ENCODE data around the gene LCLAT1.
"Not testable (repeated sequence)": the region's sequence is repeated elsewhere in the genome, so short reads cannot be mapped to it uniquely, and the experiment has no call there.

Gene LCLAT1

GRCh38 chr2:30613001-30613400 lies 166.0 kb downstream of the LCLAT1 start:
- Histone ChIP-seq H3K36me3 (ENCODE audit: control insufficient read depth, low read length) (no peaks in the 10 kb centered on the region; the same call in 1 of the 2 replicates), H3K9me2 (replicated peaks; ENCODE audit: control insufficient read depth, low read length) (no peaks in the 10 kb centered on the region), H3F3A (ENCODE audit: control insufficient read depth, insufficient read depth) (no peaks in the 10 kb centered on the region), H3K4me1 (ENCODE audit: control insufficient read depth, low read length) (peaks cover 26% of the 10 kb centered on the region), H3K4me3 (ENCODE audit: low read length) (no peak overlapping the region), H3K27ac (ENCODE audit: low read depth, low read length) (no peak overlapping the region), H3K79me2 (ENCODE audit: control insufficient read depth, low read length) (no peaks in the 10 kb centered on the region), H3K4me2 (ENCODE audit: low read length) (no peak overlapping the region), H3K9me3 (ENCODE audit: control insufficient read depth, insufficient read depth, low read length) (no peaks in the 10 kb centered on the region), H4K20me1 (ENCODE audit: control insufficient read depth, insufficient read depth, low read depth, low read length) (no peaks in the 10 kb centered on the region), H3K27me3 (ENCODE audit: control insufficient read depth, low read length) (no peaks in the 10 kb centered on the region)
- TF ChIP-seq EZH2phosphoT487 (IDR thresholded peaks at IDR 0.05; ENCODE audit: borderline replicate concordance, low read length): no peak
- TF ChIP-seq, protein P1, sequence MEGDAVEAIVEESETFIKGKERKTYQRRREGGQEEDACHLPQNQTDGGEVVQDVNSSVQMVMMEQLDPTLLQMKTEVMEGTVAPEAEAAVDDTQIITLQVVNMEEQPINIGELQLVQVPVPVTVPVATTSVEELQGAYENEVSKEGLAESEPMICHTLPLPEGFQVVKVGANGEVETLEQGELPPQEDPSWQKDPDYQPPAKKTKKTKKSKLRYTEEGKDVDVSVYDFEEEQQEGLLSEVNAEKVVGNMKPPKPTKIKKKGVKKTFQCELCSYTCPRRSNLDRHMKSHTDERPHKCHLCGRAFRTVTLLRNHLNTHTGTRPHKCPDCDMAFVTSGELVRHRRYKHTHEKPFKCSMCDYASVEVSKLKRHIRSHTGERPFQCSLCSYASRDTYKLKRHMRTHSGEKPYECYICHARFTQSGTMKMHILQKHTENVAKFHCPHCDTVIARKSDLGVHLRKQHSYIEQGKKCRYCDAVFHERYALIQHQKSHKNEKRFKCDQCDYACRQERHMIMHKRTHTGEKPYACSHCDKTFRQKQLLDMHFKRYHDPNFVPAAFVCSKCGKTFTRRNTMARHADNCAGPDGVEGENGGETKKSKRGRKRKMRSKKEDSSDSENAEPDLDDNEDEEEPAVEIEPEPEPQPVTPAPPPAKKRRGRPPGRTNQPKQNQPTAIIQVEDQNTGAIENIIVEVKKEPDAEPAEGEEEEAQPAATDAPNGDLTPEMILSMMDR (IDR thresholded peaks at IDR 0.05; ENCODE audit: low read depth, low read length, poor library complexity, severe bottlenecking): no peak

- H3K4me1 ChIP-seq (ENCODE audit: control insufficient read depth, low read length): peaks cover 26% of the 10 kb centered on the region
- not testable (repeated sequence) for H3F3A ChIP-seq (ENCODE audit: control insufficient read depth, insufficient read depth)
Measured at GRCh38 chr2:30614227-30614626, 167.2 kb downstream of the LCLAT1 start.

DNA sequence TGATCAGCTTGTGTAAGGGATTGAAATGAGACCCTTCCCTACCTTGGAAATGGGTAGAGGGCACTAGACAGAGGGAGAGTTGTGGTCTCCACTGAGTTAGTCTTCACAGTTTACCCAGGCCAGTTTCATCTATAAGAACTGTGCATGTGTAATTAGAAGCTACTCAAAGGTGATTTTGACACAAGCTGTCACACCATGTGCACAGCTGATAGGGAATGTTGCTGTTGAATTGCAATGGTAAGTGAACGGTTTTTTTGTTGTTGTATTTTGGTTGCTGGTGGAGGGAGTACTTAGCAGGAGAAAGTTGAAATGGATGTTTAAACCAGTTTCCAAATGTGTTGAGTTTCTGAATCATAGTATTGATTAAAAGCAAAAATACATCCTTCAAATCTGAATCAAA lies 168.9 kb downstream of the LCLAT1 start:
- Histone ChIP-seq H4K20me1 (ENCODE audit: control insufficient read depth, insufficient read depth, low read depth, low read length) (no peaks in the 10 kb centered on the region), H3K9me3 (ENCODE audit: control insufficient read depth, insufficient read depth, low read length) (no peaks in the 10 kb centered on the region), H3K36me3 (ENCODE audit: control insufficient read depth, low read length) (no peaks in the 10 kb centered on the region), H3F3A (ENCODE audit: control insufficient read depth, insufficient read depth) (no peaks in the 10 kb centered on the region), H3K27ac (ENCODE audit: low read depth, low read length) (no peak overlapping the region), H3K4me1 (ENCODE audit: control insufficient read depth, low read length) (peaks cover 20% of the 10 kb centered on the region), H3K79me2 (ENCODE audit: control insufficient read depth, low read length) (no peaks in the 10 kb centered on the region), H3K9me2 (replicated peaks; ENCODE audit: control insufficient read depth, low read length) (no peaks in the 10 kb centered on the region), H3K4me2 (ENCODE audit: low read length) (no peak overlapping the region), H3K27me3 (ENCODE audit: control insufficient read depth, low read length) (no peaks in the 10 kb centered on the region), H3K4me3 (ENCODE audit: low read length) (no peak overlapping the region)
- no peak for TF ChIP-seq EZH2phosphoT487 (IDR thresholded peaks at IDR 0.05; ENCODE audit: borderline replicate concordance, low read length)
- TF ChIP-seq, protein P1 (IDR thresholded peaks at IDR 0.05; ENCODE audit: low read depth, low read length, poor library complexity, severe bottlenecking): no peak

More at GRCh38 chr2:30614227-30614626, 167.2 kb downstream of the LCLAT1 start:
- H3K27ac ChIP-seq (ENCODE audit: low read depth, low read length); H3K79me2 ChIP-seq (ENCODE audit: control insufficient read depth, low read length); H3K9me3 ChIP-seq (ENCODE audit: control insufficient read depth, insufficient read depth, low read length); H3K27me3 ChIP-seq (ENCODE audit: control insufficient read depth, low read length); H3K36me3 ChIP-seq (ENCODE audit: control insufficient read depth, low read length); H3K4me2 ChIP-seq (ENCODE audit: low read length); H4K20me1 ChIP-seq (ENCODE audit: control insufficient read depth, insufficient read depth, low read depth, low read length); H3K9me2 ChIP-seq (replicated peaks; ENCODE audit: control insufficient read depth, low read length); H3K4me3 ChIP-seq (ENCODE audit: low read length): not testable (repeated sequence)

DNA sequence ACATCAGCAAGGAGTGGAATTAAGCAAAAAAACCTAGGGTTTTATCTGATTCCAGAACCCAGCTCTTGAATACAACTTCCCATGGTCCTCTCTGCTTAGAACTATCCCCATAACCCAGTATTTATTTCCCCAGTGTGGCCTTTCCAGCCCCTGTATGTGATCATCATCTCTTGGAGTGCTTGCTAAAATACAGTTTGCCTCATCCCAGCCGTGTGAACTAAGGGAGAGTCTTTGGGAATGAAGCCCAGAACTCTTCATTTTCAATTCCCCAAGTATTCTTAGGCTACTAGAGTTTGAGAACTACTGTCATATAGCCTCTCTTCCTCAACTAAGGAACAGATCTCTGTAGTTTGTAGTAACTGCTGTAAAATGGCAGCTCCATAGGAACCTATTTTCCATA lies 173.1 kb downstream of the LCLAT1 start:
- no peak for TF ChIP-seq EZH2phosphoT487 (IDR thresholded peaks at IDR 0.05; ENCODE audit: borderline replicate concordance, low read length)
- TF ChIP-seq, protein P1 (IDR thresholded peaks at IDR 0.05; ENCODE audit: low read depth, low read length, poor library complexity, severe bottlenecking): no peak
- Histone ChIP-seq H3K36me3 (ENCODE audit: control insufficient read depth, low read length) (no peaks in the 10 kb centered on the region), H3F3A (ENCODE audit: control insufficient read depth, insufficient read depth) (no peaks in the 10 kb centered on the region), H3K27ac (ENCODE audit: low read depth, low read length) (no peak overlapping the region), H3K9me3 (ENCODE audit: control insufficient read depth, insufficient read depth, low read length) (no peaks in the 10 kb centered on the region), H4K20me1 (ENCODE audit: control insufficient read depth, insufficient read depth, low read depth, low read length) (no peaks in the 10 kb centered on the region), H3K9me2 (replicated peaks; ENCODE audit: control insufficient read depth, low read length) (no peaks in the 10 kb centered on the region), H3K4me3 (ENCODE audit: low read length) (no peak overlapping the region), H3K27me3 (ENCODE audit: control insufficient read depth, low read length) (no peaks in the 10 kb centered on the region), H3K4me1 (ENCODE audit: control insufficient read depth, low read length) (peaks cover 6% of the 10 kb centered on the region), H3K79me2 (ENCODE audit: control insufficient read depth, low read length) (no peaks in the 10 kb centered on the region), H3K4me2 (ENCODE audit: low read length) (0 out of 2 replicates have a peak overlapping the region, but pooled peaks have one; percentile 11)

All from DOHH2 (cell line).